HepG2 (cell line): ENCODE data around the gene RAB32. TPM values are rescaled to one million over a fixed set of nuclear protein-coding genes. Genes with fewer than 3 reads are reported as not detected.

ENCODE experiments used
- ATF7-NPFF ChIP-seq: sonication (generic); formaldehyde crosslinking; IDR thresholded peaks from 2 replicates; pipeline ENCODE4 v1.8.1; 2023; ENCODE audit warnings: mild to moderate bottlenecking, low read depth, missing genetic modification reagents, moderate library complexity
- BHLHE40 ChIP-seq: IDR thresholded peaks from 2 replicates; pipeline ENCODE4 v1.6.1; 2011; ENCODE audit warnings: low read length, improper control_type of control experiment
- CENPX ChIP-seq: sonication (generic); formaldehyde crosslinking; IDR thresholded peaks from 2 replicates; pipeline ENCODE4 v1.9.0; 2021; ENCODE audit warnings: mild to moderate bottlenecking, missing genetic modification reagents, moderate library complexity
- FOSL1 ChIP-seq: sonication (generic); formaldehyde crosslinking; IDR thresholded peaks from 2 replicates; pipeline ENCODE4 v1.9.0; 2021; ENCODE audit warnings: missing genetic modification reagents, borderline replicate concordance
- FOXO1 ChIP-seq: sonication (generic); formaldehyde crosslinking; IDR thresholded peaks from 2 replicates; pipeline ENCODE4 v1.4.0; 2020; ENCODE audit warnings: missing genetic modification reagents
- HOMEZ ChIP-seq: IDR thresholded peaks from 2 replicates; pipeline ENCODE4 v1.6.1; 2016; ENCODE audit warnings: low read depth
- KAT2B ChIP-seq: fragments of 150-350 bp; IDR thresholded peaks from 2 replicates; pipeline ENCODE4 v1.6.1; 2014; ENCODE audit warnings: low read depth, low read length, borderline replicate concordance
- KDM1A ChIP-seq: IDR thresholded peaks from 2 replicates; pipeline ENCODE4 v1.6.1; 2016; ENCODE audit warnings: missing compliant biosample characterization
- KDM5B ChIP-seq: sonication (generic); formaldehyde crosslinking; IDR thresholded peaks from 2 replicates; pipeline ENCODE4 v1.4.0; 2020; ENCODE audit warnings: missing genetic modification reagents, mild to moderate bottlenecking, borderline replicate concordance
- MAX ChIP-seq: IDR thresholded peaks from 2 replicates; pipeline ENCODE4 v1.6.1; 2012; ENCODE audit warnings: inconsistent platforms
- REL ChIP-seq: sonication (generic); formaldehyde crosslinking; conservative IDR thresholded peaks from 2 replicates; pipeline ENCODE4 v1.8.0; 2022; ENCODE audit warnings: mild to moderate bottlenecking, missing genetic modification reagents, moderate library complexity
- REXO4 ChIP-seq: sonication (generic); formaldehyde crosslinking; IDR thresholded peaks from 2 replicates; pipeline ENCODE4 v1.8.0; 2022; ENCODE audit warnings: missing genetic modification reagents, mild to moderate bottlenecking, borderline replicate concordance
- SP1 ChIP-seq, 2 experiments: fragments of 450-650 bp in 1 of 2; sonication (generic) in 1 of 2; formaldehyde crosslinking in 1 of 2; IDR thresholded peaks; 2 replicates each; pipeline versions ENCODE4 v1.4.0 to v1.6.1; 2016 to 2020; ENCODE audit warnings: missing genetic modification reagents in 1 of 2
- U2AF1 ChIP-seq: fragments of 200-400 bp; formaldehyde crosslinking; optimal IDR thresholded peaks from 2 replicates; pipeline ENCODE3; 2017; ENCODE audit warnings: mild to moderate bottlenecking, low read depth, low read length
- XBP1 ChIP-seq: sonication (generic); formaldehyde crosslinking; IDR thresholded peaks from 2 replicates; pipeline ENCODE4 v1.5.0; 2020; ENCODE audit warnings: missing genetic modification reagents
- ZBTB42 ChIP-seq: sonication (generic); formaldehyde crosslinking; IDR thresholded peaks from 2 replicates; pipeline ENCODE4 v1.5.0; 2020; ENCODE audit warnings: mild to moderate bottlenecking, missing genetic modification reagents
- ZFYVE20 ChIP-seq: sonication (generic); formaldehyde crosslinking; IDR thresholded peaks from 2 replicates; pipeline ENCODE4 v1.8.0; 2023; ENCODE audit warnings: low read depth, mild to moderate bottlenecking, moderate library complexity, missing genetic modification reagents, borderline replicate concordance
- ZNF431 ChIP-seq: sonication (generic); formaldehyde crosslinking; IDR thresholded peaks from 2 replicates; pipeline ENCODE4 v1.9.0; 2022; ENCODE audit warnings: missing genetic modification reagents, low read depth, mild to moderate bottlenecking, borderline replicate concordance
- ZSCAN31 ChIP-seq: sonication (generic); formaldehyde crosslinking; IDR thresholded peaks from 2 replicates; pipeline ENCODE4 v1.5.0; 2020; ENCODE audit warnings: low read depth, mild to moderate bottlenecking, missing genetic modification reagents
- polyA plus RNA-seq, 8 experiments: library from polyadenylated mRNA; depleted of rRNA in 3 of 8; stranded (reverse) in 7 of 8; unstranded in 1 of 8; fragments of >200 nt; fragmentation: Illumina TruSeq in 4 of 8; extraction: Trizol in 4 of 8; gene quantifications; 2 replicates each; pipeline versions ENCODE4 v1.2.1 to v1.2.3, GENCODE V29; 2011 to 2016; ENCODE audit warnings: low read depth in 4 of 8, missing spikeins in 1 of 8, mixed read lengths in 1 of 8; ENCODE audit not compliant: insufficient read depth in 1 of 8
- total RNA-seq, 5 experiments: library from RNA; depleted of rRNA; stranded (reverse); fragments of >200 nt; fragmentation: Illumina TruSeq; extraction: Trizol; gene quantifications; 2 replicates each; pipeline ENCODE4 v1.2.3, GENCODE V29; 2016; ENCODE audit warnings: low read depth in 1 of 5
- TF ChIP-seq, protein P1 (sequence below): fragments of 450-650 bp; IDR thresholded peaks from 2 replicates; pipeline ENCODE4 v1.6.1; 2017
- TF ChIP-seq, protein P2 (sequence below), 2 experiments: sonication (generic) in 1 of 2; formaldehyde crosslinking in 1 of 2; IDR thresholded peaks; 2 replicates each; pipeline versions ENCODE4 v1.6.1 to v1.9.0; 2014 to 2022; ENCODE audit warnings: antibody characterized with exemption in 1 of 2, borderline replicate concordance in 1 of 2, inconsistent platforms in 1 of 2, low read depth in 1 of 2, missing genetic modification reagents in 1 of 2

Gene RAB32
- total and polyA plus RNA-seq, 2 of the 13 experiments (the other 11 are each of a cell fraction or from before 2014, with no cell fraction given): 43.7 to 93.9 TPM

GRCh38 chr6:146543211-146543939 lies at the start of gene RAB32 (continued):
- TF ChIP-seq MAX: peak; percentile 67
- no peak for TF ChIP-seq FOSL1 (CRISPR knock-in tag)
- no peak for TF ChIP-seq REXO4 (CRISPR knock-in tag)
- TF ChIP-seq KDM1A: no peak
- TF ChIP-seq, protein P1, sequence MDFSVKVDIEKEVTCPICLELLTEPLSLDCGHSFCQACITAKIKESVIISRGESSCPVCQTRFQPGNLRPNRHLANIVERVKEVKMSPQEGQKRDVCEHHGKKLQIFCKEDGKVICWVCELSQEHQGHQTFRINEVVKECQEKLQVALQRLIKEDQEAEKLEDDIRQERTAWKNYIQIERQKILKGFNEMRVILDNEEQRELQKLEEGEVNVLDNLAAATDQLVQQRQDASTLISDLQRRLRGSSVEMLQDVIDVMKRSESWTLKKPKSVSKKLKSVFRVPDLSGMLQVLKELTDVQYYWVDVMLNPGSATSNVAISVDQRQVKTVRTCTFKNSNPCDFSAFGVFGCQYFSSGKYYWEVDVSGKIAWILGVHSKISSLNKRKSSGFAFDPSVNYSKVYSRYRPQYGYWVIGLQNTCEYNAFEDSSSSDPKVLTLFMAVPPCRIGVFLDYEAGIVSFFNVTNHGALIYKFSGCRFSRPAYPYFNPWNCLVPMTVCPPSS: no peak
- no peak for TF ChIP-seq ATF7-NPFF (CRISPR knock-in tag)
- no peak for TF ChIP-seq REL (CRISPR knock-in tag)
- TF ChIP-seq CENPX (CRISPR knock-in tag): no peak
- TF ChIP-seq, protein P2, sequence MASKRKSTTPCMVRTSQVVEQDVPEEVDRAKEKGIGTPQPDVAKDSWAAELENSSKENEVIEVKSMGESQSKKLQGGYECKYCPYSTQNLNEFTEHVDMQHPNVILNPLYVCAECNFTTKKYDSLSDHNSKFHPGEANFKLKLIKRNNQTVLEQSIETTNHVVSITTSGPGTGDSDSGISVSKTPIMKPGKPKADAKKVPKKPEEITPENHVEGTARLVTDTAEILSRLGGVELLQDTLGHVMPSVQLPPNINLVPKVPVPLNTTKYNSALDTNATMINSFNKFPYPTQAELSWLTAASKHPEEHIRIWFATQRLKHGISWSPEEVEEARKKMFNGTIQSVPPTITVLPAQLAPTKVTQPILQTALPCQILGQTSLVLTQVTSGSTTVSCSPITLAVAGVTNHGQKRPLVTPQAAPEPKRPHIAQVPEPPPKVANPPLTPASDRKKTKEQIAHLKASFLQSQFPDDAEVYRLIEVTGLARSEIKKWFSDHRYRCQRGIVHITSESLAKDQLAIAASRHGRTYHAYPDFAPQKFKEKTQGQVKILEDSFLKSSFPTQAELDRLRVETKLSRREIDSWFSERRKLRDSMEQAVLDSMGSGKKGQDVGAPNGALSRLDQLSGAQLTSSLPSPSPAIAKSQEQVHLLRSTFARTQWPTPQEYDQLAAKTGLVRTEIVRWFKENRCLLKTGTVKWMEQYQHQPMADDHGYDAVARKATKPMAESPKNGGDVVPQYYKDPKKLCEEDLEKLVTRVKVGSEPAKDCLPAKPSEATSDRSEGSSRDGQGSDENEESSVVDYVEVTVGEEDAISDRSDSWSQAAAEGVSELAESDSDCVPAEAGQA (IDR thresholded peaks at IDR 0.05; ENCODE audit: low read depth): no peak
- TF ChIP-seq, protein P2 (CRISPR knock-in tag; IDR thresholded peaks at IDR 0.05; ENCODE audit: borderline replicate concordance): 0 out of 2 replicates have a peak, but pooled peaks have one; percentile 27
- TF ChIP-seq ZBTB42 (CRISPR knock-in tag): no peak; the same call in 1 of the 2 replicates
- peak; percentile 51 for TF ChIP-seq ZSCAN31 (CRISPR knock-in tag)
- no peak for TF ChIP-seq KAT2B
- TF ChIP-seq ZNF431 (CRISPR knock-in tag): no peak
- no peak for TF ChIP-seq XBP1
- no peak for TF ChIP-seq ZFYVE20 (CRISPR knock-in tag)
- TF ChIP-seq BHLHE40: peak; percentile 5; the same call in 1 of the 2 replicates
- TF ChIP-seq U2AF1: no peak
- no peak; the same call in 1 of the 2 replicates for TF ChIP-seq FOXO1 (CRISPR knock-in tag)
- TF ChIP-seq SP1 (IDR thresholded peaks at IDR 0.05): no peak
- TF ChIP-seq SP1 (CRISPR knock-in tag; IDR thresholded peaks at IDR 0.05): no peak
- peak; percentile 26; the same call in 1 of the 2 replicates for TF ChIP-seq HOMEZ (CRISPR knock-in tag)
- peak; percentile 57 for TF ChIP-seq KDM5B
